Cardiac muscle cell (in vitro differentiated cells and primary cell): Measurements from ENCODE around the gene C19orf85. TPM values are rescaled to one million over a fixed set of nuclear protein-coding genes. Genes with fewer than 3 reads are reported as not detected.
A peak's percentile ranks its signal among the peaks of the same experiment; 100 is the strongest.

Experiments used
- DNase-seq, 2 donors: peaks; one replicate each; pipeline versions ENCODE4 v3.0.0 to v3.0.0-alpha.2; 2010 to 2017; ENCODE audit warnings: low read depth in 1 of 2, low spot score in 1 of 2
- H3K27ac ChIP-seq: fragments of 200-600 bp; sonication (generic); 2 replicates; pipeline ENCODE4 v1.5.1; 2016
- H3K27me3 ChIP-seq: fragments of 200-600 bp; sonication (generic); 2 replicates; pipeline ENCODE4 v1.6.0; 2016; ENCODE audit warnings: control low read depth
- H3K36me3 ChIP-seq: fragments of 200-600 bp; sonication (generic); 2 replicates; pipeline ENCODE4 v1.5.1; 2016; ENCODE audit warnings: control low read depth
- H3K4me1 ChIP-seq: fragments of 200-600 bp; sonication (generic); 2 replicates; pipeline ENCODE4 v1.8.1; 2017; ENCODE audit warnings: low read depth, mild to moderate bottlenecking, mixed run types
- H3K4me3 ChIP-seq: fragments of 200-600 bp; sonication (generic); 2 replicates; pipeline ENCODE4 v1.5.1; 2016; ENCODE audit warnings: mild to moderate bottlenecking
- H3K9me3 ChIP-seq: fragments of 200-600 bp; sonication (generic); 2 replicates; pipeline ENCODE4 v1.5.1; 2017; ENCODE audit warnings: low read depth, mild to moderate bottlenecking, control low read depth
- CTCF ChIP-seq: IDR thresholded peaks from 2 replicates; pipeline ENCODE4 v1.5.1; 2012; ENCODE audit warnings: low read depth, mild to moderate bottlenecking, low read length
- polyA plus RNA-seq: library from polyadenylated mRNA; unstranded; fragments of >200 nt; fragmentation: Nextera tagmentation; extraction: Ambion mirVana; gene quantifications from 2 replicates; pipeline ENCODE4 v1.2.1, GENCODE V29; 2016
- total RNA-seq: library from RNA; depleted of rRNA; stranded (reverse); fragments of >200 nt; gene quantifications from 2 replicates; pipeline ENCODE4 v1.2.3, GENCODE V29; 2016

The C19orf85 gene
- total and polyA plus RNA-seq, 2 experiments from 2014 or later, result not detected

- H3K4me1 ChIP-seq, result peaks cover 11% of the 10 kb centered on the region
- H3K27ac ChIP-seq, result no peak overlapping the region
- H3K27me3 ChIP-seq, result peaks cover 12% of the 10 kb centered on the region
- no peaks in the 10 kb centered on the region for H3K9me3 ChIP-seq
- no peaks in the 10 kb centered on the region for H3K36me3 ChIP-seq
- DNase-seq, result no peak
- no peak overlapping the region for H3K4me3 ChIP-seq
- TF ChIP-seq CTCF, result no peak
Measured at GRCh38 chr19:55456347-55456746, 8.2 kb downstream of the C19orf85 start.

- no peak for DNase-seq
- no peaks in the 10 kb centered on the region for H3K36me3 ChIP-seq
- no peak overlapping the region for H3K27ac ChIP-seq
- no peak overlapping the region for H3K4me3 ChIP-seq
- TF ChIP-seq CTCF, result no peak
- H3K27me3 ChIP-seq, result peaks cover 19% of the 10 kb centered on the region
- peaks cover 11% of the 10 kb centered on the region for H3K4me1 ChIP-seq
- H3K9me3 ChIP-seq, result no peaks in the 10 kb centered on the region
Measured at GRCh38 chr19:55455576-55456235, 8.8 kb downstream of the C19orf85 start.

GRCh38 chr19:55454787-55455243 is 9.7 kb downstream of the C19orf85 start:
- Histone ChIP-seq H3K4me3 (no peak overlapping the region), H3K4me1 (peaks cover 11% of the 10 kb centered on the region), H3K27me3 (peaks cover 25% of the 10 kb centered on the region), H3K9me3 (no peaks in the 10 kb centered on the region), H3K36me3 (no peaks in the 10 kb centered on the region), H3K27ac (no peak overlapping the region)
- DNase-seq, result peak; percentile 46 to 54
- TF ChIP-seq CTCF, result peak; percentile 75

- no peaks in the 10 kb centered on the region for H3K36me3 ChIP-seq
- H3K4me3 ChIP-seq, result no peak overlapping the region
- no peak overlapping the region for H3K27ac ChIP-seq
- no peaks in the 10 kb centered on the region for H3K9me3 ChIP-seq
- peaks cover 36% of the 10 kb centered on the region for H3K27me3 ChIP-seq
- DNase-seq, result no peak
- no peak for TF ChIP-seq CTCF
- peaks cover 11% of the 10 kb centered on the region for H3K4me1 ChIP-seq
Measured at GRCh38 chr19:55453511-55454260, 10.9 kb downstream of the C19orf85 start.

- DNase-seq, result peak; percentile 88 to 91
- Histone ChIP-seq H3K27me3 (peaks cover 45% of the 10 kb centered on the region), H3K27ac (no peak overlapping the region), H3K36me3 (no peaks in the 10 kb centered on the region), H3K9me3 (no peaks in the 10 kb centered on the region), H3K4me1 (peaks cover 11% of the 10 kb centered on the region), H3K4me3 (peak overlapping the region; percentile 25)
- TF ChIP-seq CTCF, result no peak
Measured at GRCh38 chr19:55452749-55453346, 11.7 kb downstream of the C19orf85 start.
